Stimulated activated CD4-positive, alpha-beta T cell treated with anti-CD3 and anti-CD28 coated beads, Interleukin-15, amount 100 ng/mL, for 1 hour (primary cell): ENCODE data around the gene WTAP.
"Not testable (repeated sequence)": the region's sequence is repeated elsewhere in the genome, so short reads cannot be mapped to it uniquely, and the experiment has no call there.

Experiments
- DNase-seq, 2 donors: peaks; one replicate each; pipeline ENCODE4 v3.0.0-alpha.2; 2020; ENCODE audit warnings: low read depth in 1 of 2, low spot score in 1 of 2

Gene WTAP

GRCh38 chr6:159761129-159761872 is 34.0 kb downstream of the WTAP start:
- peak in 1 of 2 donors; percentile 8 for DNase-seq

GRCh38 chr6:159761873-159762680 is 34.8 kb downstream of the WTAP start, which contains the start of gene ACAT2:
ACAT2 (plus strand) TSS chr6:159762045; CDS start chr6:159762088, 43 bp downstream.
- DNase-seq, result peak; percentile 86

- no peak for DNase-seq
Observed at GRCh38 chr6:159762681-159763293, 35.5 kb downstream of the WTAP start.

GRCh38 chr6:159766906-159767305 is 39.6 kb downstream of the WTAP start:
- DNase-seq, result no peak

GRCh38 chr6:159769470-159769869 is 42.2 kb downstream of the WTAP start:
- DNase-seq, result no peak

GRCh38 chr6:159772196-159772595 is 44.9 kb downstream of the WTAP start:
- DNase-seq, result no peak

GRCh38 chr6:159777240-159777904 is 50.1 kb downstream of the WTAP start:
- DNase-seq, result no peak

GRCh38 chr6:159778131-159778530 is 50.8 kb downstream of the WTAP start:
- DNase-seq, result no peak

GRCh38 chr6:159778542-159779103 is 51.3 kb downstream of the WTAP start:
- DNase-seq, result no peak

- DNase-seq, result no peak
Observed at GRCh38 chr6:159788276-159788675, 61.0 kb downstream of the WTAP start.

GRCh38 chr6:159788753-159789376 is 61.6 kb downstream of the WTAP start:
- no peak for DNase-seq

- DNase-seq, result peak; percentile 96 to 97
Observed at GRCh38 chr6:159789377-159790148, 62.3 kb downstream of the WTAP start, which contains the start of gene TCP1. TCP1 (minus strand) TSS chr6:159789602; CDS start chr6:159789468, 134 bp downstream.

GRCh38 chr6:159790149-159790955 is 63.0 kb downstream of the WTAP start, which contains the start of gene MRPL18:
MRPL18 (plus strand) TSS chr6:159790467; CDS start chr6:159790588, 121 bp downstream.
- peak; percentile 63 to 75 for DNase-seq

- DNase-seq, result no peak
Observed at GRCh38 chr6:159790956-159791598, 63.8 kb downstream of the WTAP start.

GRCh38 chr6:159794976-159795375 is 67.7 kb downstream of the WTAP start:
- not testable (repeated sequence) for DNase-seq

GRCh38 chr6:159797554-159797953 is 70.2 kb downstream of the WTAP start:
- DNase-seq, result no peak

GRCh38 chr6:159800141-159800865 is 73.0 kb downstream of the WTAP start, which contains the start of gene PNLDC1:
PNLDC1 (plus strand) TSS chr6:159800276; CDS start chr6:159800308, 32 bp downstream.
- no peak for DNase-seq
